Stomach (tissue), 4 donors: ENCODE results near the gene RHBDD2.
"Not testable (repeated sequence)": the region's sequence is repeated elsewhere in the genome, so short reads cannot be mapped to it uniquely, and the experiment has no call there.

ENCODE experiments used
- CTCF ChIP-seq, 7 experiments: fragments of 450-650 bp in 4 of 7; fragments of 200-600 bp in 3 of 7; sonication (generic) in 3 of 7; IDR thresholded peaks; one replicate each; pipeline ENCODE4 v1.5.1; 2016 to 2019; ENCODE audit warnings: antibody characterized with exemption in 7 of 7, control low read depth in 2 of 7, mild to moderate bottlenecking in 1 of 7
- EP300 ChIP-seq: sonication (generic); formaldehyde crosslinking; IDR thresholded peaks from one replicate; pipeline ENCODE4 v1.6.1; 2017; ENCODE audit warnings: antibody characterized with exemption

GRCh38 chr7:75911186-75911585, 32.4 kb downstream of the RHBDD2 start:
- not testable (repeated sequence) for TF ChIP-seq EP300; CTCF (IDR thresholded peaks at IDR 0.05)
